ENCODE measurements around the gene BTBD7.

DNA sequence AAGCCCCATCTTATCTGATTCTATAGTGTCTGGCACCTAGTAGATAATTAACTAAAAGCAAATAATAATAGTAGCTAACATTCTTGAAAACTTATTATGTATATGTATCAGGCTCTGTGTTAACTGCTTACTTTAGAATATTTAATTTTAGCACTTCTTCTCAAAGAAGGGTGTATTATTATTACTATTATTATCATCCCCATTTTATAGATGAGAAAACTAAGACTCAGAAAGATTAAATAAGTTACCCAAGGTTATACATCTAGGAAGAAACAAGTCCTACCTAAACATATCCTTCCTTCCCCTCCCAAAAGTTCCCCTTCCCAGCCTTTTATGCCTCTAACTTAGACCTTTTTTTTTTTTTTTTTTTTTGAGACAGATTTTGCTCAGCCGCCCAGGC lies 64.4 kb downstream of the BTBD7 start:
- TF ChIP-seq, protein P1, sequence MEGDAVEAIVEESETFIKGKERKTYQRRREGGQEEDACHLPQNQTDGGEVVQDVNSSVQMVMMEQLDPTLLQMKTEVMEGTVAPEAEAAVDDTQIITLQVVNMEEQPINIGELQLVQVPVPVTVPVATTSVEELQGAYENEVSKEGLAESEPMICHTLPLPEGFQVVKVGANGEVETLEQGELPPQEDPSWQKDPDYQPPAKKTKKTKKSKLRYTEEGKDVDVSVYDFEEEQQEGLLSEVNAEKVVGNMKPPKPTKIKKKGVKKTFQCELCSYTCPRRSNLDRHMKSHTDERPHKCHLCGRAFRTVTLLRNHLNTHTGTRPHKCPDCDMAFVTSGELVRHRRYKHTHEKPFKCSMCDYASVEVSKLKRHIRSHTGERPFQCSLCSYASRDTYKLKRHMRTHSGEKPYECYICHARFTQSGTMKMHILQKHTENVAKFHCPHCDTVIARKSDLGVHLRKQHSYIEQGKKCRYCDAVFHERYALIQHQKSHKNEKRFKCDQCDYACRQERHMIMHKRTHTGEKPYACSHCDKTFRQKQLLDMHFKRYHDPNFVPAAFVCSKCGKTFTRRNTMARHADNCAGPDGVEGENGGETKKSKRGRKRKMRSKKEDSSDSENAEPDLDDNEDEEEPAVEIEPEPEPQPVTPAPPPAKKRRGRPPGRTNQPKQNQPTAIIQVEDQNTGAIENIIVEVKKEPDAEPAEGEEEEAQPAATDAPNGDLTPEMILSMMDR (conservative IDR thresholded peaks at IDR 0.05): no peak
- no peak for TF ChIP-seq EZH2 (IDR thresholded peaks at IDR 0.05; ENCODE audit: low read depth)
